H9 (cell line): ENCODE data around the gene TUT7. TPM values are rescaled to one million over a fixed set of nuclear protein-coding genes. Genes with fewer than 3 reads are reported as not detected.

Experiments
- DNase-seq: peaks from one replicate; pipeline ENCODE4 v3.0.0-alpha.2; 2017
- H2AFZ ChIP-seq: one replicate; pipeline ENCODE4 v1.6.1; 2013; ENCODE audit warnings: mild to moderate bottlenecking, low read length, control low read depth, moderate library complexity
- H2AK5ac ChIP-seq: 2 replicates; pipeline ENCODE4 v1.6.1; 2013; ENCODE audit warnings: low read length, control low read depth, mixed read lengths; ENCODE audit not compliant: insufficient read length
- H2BK120ac ChIP-seq: one replicate; pipeline ENCODE4 v1.6.1; 2013; ENCODE audit warnings: low read depth, mild to moderate bottlenecking, low read length, control low read depth, inconsistent platforms; ENCODE audit not compliant: poor library complexity, severe bottlenecking
- H2BK12ac ChIP-seq: 2 replicates; pipeline ENCODE4 v1.6.1; 2013; ENCODE audit warnings: low read length, control low read depth, mixed read lengths, low read depth; ENCODE audit not compliant: insufficient read length
- H2BK15ac ChIP-seq: 2 replicates; pipeline ENCODE4 v1.6.1; 2013; ENCODE audit warnings: low read depth, low read length, control low read depth
- H2BK20ac ChIP-seq: one replicate; pipeline ENCODE4 v1.6.1; 2013; ENCODE audit warnings: low read depth, mild to moderate bottlenecking, low read length, control low read depth, inconsistent platforms; ENCODE audit not compliant: poor library complexity, severe bottlenecking
- H2BK5ac ChIP-seq: 2 replicates; pipeline ENCODE4 v1.6.1; 2013; ENCODE audit warnings: low read length, control low read depth, mixed read lengths; ENCODE audit not compliant: insufficient read length
- H3K14ac ChIP-seq: 2 replicates; pipeline ENCODE4 v1.6.1; 2013; ENCODE audit warnings: low read length, control low read depth; ENCODE audit not compliant: insufficient read depth
- H3K18ac ChIP-seq: 2 replicates; pipeline ENCODE4 v1.6.1; 2013; ENCODE audit warnings: low read depth, mild to moderate bottlenecking, mixed read lengths, low read length, control low read depth; ENCODE audit not compliant: insufficient read length
- H3K23ac ChIP-seq: 2 replicates; pipeline ENCODE4 v1.6.1; 2013; ENCODE audit warnings: low read length, control low read depth, mixed read lengths, low read depth; ENCODE audit not compliant: insufficient read length
- H3K23me2 ChIP-seq: 2 replicates; pipeline ENCODE4 v1.6.1; 2013; ENCODE audit warnings: low read depth, mild to moderate bottlenecking, mixed read lengths, low read length, control low read depth; ENCODE audit not compliant: insufficient read length, poor library complexity, severe bottlenecking
- H3K27ac ChIP-seq: 2 replicates; pipeline ENCODE4 v1.5.1; 2013; ENCODE audit warnings: low read length, control low read depth, mixed read lengths, low read depth; ENCODE audit not compliant: insufficient read length
- H3K27me3 ChIP-seq: 2 replicates; pipeline ENCODE4 v1.6.1; 2013; ENCODE audit warnings: low read length, control low read depth, inconsistent platforms; ENCODE audit not compliant: insufficient read depth
- H3K4ac ChIP-seq: 2 replicates; pipeline ENCODE4 v1.6.1; 2013; ENCODE audit warnings: low read depth, mild to moderate bottlenecking, control low read depth, inconsistent platforms, low read length, moderate library complexity
- H3K4me1 ChIP-seq: 2 replicates; pipeline ENCODE4 v1.6.1; 2013; ENCODE audit warnings: low read length, control low read depth, inconsistent platforms; ENCODE audit not compliant: insufficient read depth
- H3K4me2 ChIP-seq: 2 replicates; pipeline ENCODE4 v1.6.1; 2013; ENCODE audit warnings: low read length, control low read depth, mixed read lengths; ENCODE audit not compliant: insufficient read length, insufficient read depth
- H3K56ac ChIP-seq: 2 replicates; pipeline ENCODE4 v1.6.1; 2013; ENCODE audit warnings: low read depth, mild to moderate bottlenecking, mixed read lengths, low read length, control low read depth; ENCODE audit not compliant: insufficient read length
- H3K79me1 ChIP-seq: 2 replicates; pipeline ENCODE4 v1.6.1; 2013; ENCODE audit warnings: low read depth, mild to moderate bottlenecking, moderate library complexity, low read length, control low read depth, inconsistent platforms; ENCODE audit not compliant: insufficient read depth, poor library complexity, severe bottlenecking
- H3K79me2 ChIP-seq: 2 replicates; pipeline ENCODE4 v1.6.1; 2013; ENCODE audit warnings: low read length, control low read depth, inconsistent platforms; ENCODE audit not compliant: insufficient read depth
- H3K9ac ChIP-seq: 2 replicates; pipeline ENCODE4 v1.6.1; 2013; ENCODE audit warnings: low read length, control low read depth, mixed read lengths; ENCODE audit not compliant: insufficient read length; ENCODE audit errors: extremely low read depth
- H3K9me3 ChIP-seq: one replicate; pipeline ENCODE4 v1.6.1; 2013; ENCODE audit warnings: low read depth, low read length, inconsistent platforms; ENCODE audit not compliant: control insufficient read depth
- H3T11ph ChIP-seq: one replicate; pipeline ENCODE4 v1.6.1; 2013; ENCODE audit warnings: mild to moderate bottlenecking, low read length, control low read depth, inconsistent platforms
- H4K20me1 ChIP-seq: one replicate; pipeline ENCODE4 v1.6.1; 2013; ENCODE audit not compliant: control insufficient read depth, insufficient read length, insufficient read depth
- H4K5ac ChIP-seq: 2 replicates; pipeline ENCODE4 v1.6.1; 2013; ENCODE audit warnings: low read depth, mild to moderate bottlenecking, mixed read lengths, low read length, control low read depth; ENCODE audit not compliant: insufficient read length
- H4K8ac ChIP-seq: replicated peaks from 2 replicates; pipeline ENCODE4 v1.6.1; 2013; ENCODE audit warnings: low read length, control low read depth, mixed read lengths, low read depth; ENCODE audit not compliant: insufficient read length
- H4K91ac ChIP-seq: 2 replicates; pipeline ENCODE4 v1.6.1; 2013; ENCODE audit warnings: low read depth, mild to moderate bottlenecking, moderate library complexity, mixed read lengths, low read length, control low read depth; ENCODE audit not compliant: insufficient read length
- H3K27ac Mint-ChIP-seq, 3 experiments: 2 replicates in 2 of 3; 3 replicates in 1 of 3; pipeline ENCODE4 v1.8.0; 2020 to 2021; ENCODE audit warnings: mixed read lengths in 3 of 3, mild to moderate bottlenecking in 1 of 3, moderate library complexity in 1 of 3
- H3K27me3 Mint-ChIP-seq: 2 replicates; pipeline ENCODE4 v1.8.0; 2021; ENCODE audit warnings: low read depth, mild to moderate bottlenecking, moderate library complexity, mixed read lengths
- H3K36me3 Mint-ChIP-seq, 3 experiments: 2 replicates in 2 of 3; 3 replicates in 1 of 3; pipeline ENCODE4 v1.8.0; 2020 to 2021; ENCODE audit warnings: low read depth in 3 of 3, mixed read lengths in 3 of 3; ENCODE audit not compliant: insufficient read depth in 1 of 3
- H3K4me1 Mint-ChIP-seq, 2 experiments: 2 replicates each; pipeline ENCODE4 v1.8.0; 2020; ENCODE audit warnings: mixed read lengths in 2 of 2
- H3K4me3 Mint-ChIP-seq, 2 experiments: 2 replicates in 1 of 2; 3 replicates in 1 of 2; pipeline ENCODE4 v1.8.0; 2020 to 2021; ENCODE audit warnings: mild to moderate bottlenecking in 2 of 2, mixed read lengths in 2 of 2, moderate library complexity in 1 of 2
- H3K9me3 Mint-ChIP-seq, 2 experiments: 2 replicates in 1 of 2; 3 replicates in 1 of 2; pipeline ENCODE4 v1.8.0; 2020; ENCODE audit warnings: mild to moderate bottlenecking in 2 of 2, mixed read lengths in 2 of 2, moderate library complexity in 1 of 2
- CTCF ChIP-seq: fragments of 200-600 bp; sonication (generic); conservative IDR thresholded peaks from 3 replicates; pipeline ENCODE4 v1.8.0; 2021; ENCODE audit warnings: antibody characterized with exemption, mild to moderate bottlenecking
- WGBS: extraction: QIAGEN DNeasy Blood & Tissue Kit; methylation state at CpG from one replicate; pipeline ENCODE4 v1.1.7; 2013; ENCODE audit warnings: missing lambda C conversion rate, low lambda C conversion rate, mixed read lengths; ENCODE audit not compliant: insufficient read length; ENCODE audit errors: extremely low coverage; 5-methylcytosine and 5-hydroxymethylcytosine counted together
- total RNA-seq: library from RNA; stranded (reverse); gene quantifications from 2 replicates; pipeline ENCODE4 v1.2.1, GENCODE V29; 2021

TUT7 gene
- total RNA-seq, 1 experiment from 2014 or later, result 23.1 TPM

- Mint-ChIP-seq H3K36me3 (peaks cover 17 to 68% (median 55%) of the 10 kb centered on the region in 3 experiments), H3K27ac (peak overlapping the region; percentile 76 to 96 (median 79))
- no CpG with 5 or more reads among the region's 4 CpGs for WGBS
These were observed 50.8 kb downstream of the TUT7 start for GRCh38 chr9:86303316-86303975.

More at GRCh38 chr9:86303316-86303975, 50.8 kb downstream of the TUT7 start:
- no peak overlapping the region for H3T11ph ChIP-seq
- H3K4me1 ChIP-seq, result no peaks in the 10 kb centered on the region; the same call in 1 of the 2 replicates
- H4K5ac ChIP-seq, result no peak overlapping the region
- no peak overlapping the region for H3K4me2 ChIP-seq
- no peaks in the 10 kb centered on the region for H3K79me2 ChIP-seq
- no peak for DNase-seq
- no peak overlapping the region for H2BK20ac ChIP-seq
- H3K27ac ChIP-seq, result peak overlapping the region; percentile 83
- H2BK12ac ChIP-seq, result no peak overlapping the region
- Mint-ChIP-seq H3K4me1 (peaks cover 21 to 23% of the 10 kb centered on the region in 2 experiments), H3K27me3 (no peaks in the 10 kb centered on the region), H3K4me3 (no peak overlapping the region), H3K9me3 (no peaks in the 10 kb centered on the region)
- H3K14ac ChIP-seq, result no peak overlapping the region
- H2BK120ac ChIP-seq, result no peak overlapping the region
- no peak overlapping the region for H2BK15ac ChIP-seq
- no peak overlapping the region for H2BK5ac ChIP-seq
- no peak overlapping the region for H3K23ac ChIP-seq
- no peak overlapping the region for H3K18ac ChIP-seq
- H3K9me3 ChIP-seq, result no peaks in the 10 kb centered on the region
- H2AK5ac ChIP-seq, result no peak overlapping the region
- no peaks in the 10 kb centered on the region for H3K27me3 ChIP-seq
- no peaks in the 10 kb centered on the region for H4K20me1 ChIP-seq
- no peak for TF ChIP-seq CTCF
- no peak overlapping the region for H4K91ac ChIP-seq
- H3K56ac ChIP-seq, result no peak overlapping the region
- no peak overlapping the region for H3K4ac ChIP-seq
- H4K8ac ChIP-seq, result no peak overlapping the region
- no peak overlapping the region for H3K9ac ChIP-seq
- no peaks in the 10 kb centered on the region for H3K23me2 ChIP-seq
- H3K79me1 ChIP-seq, result no peaks in the 10 kb centered on the region
- H2AFZ ChIP-seq, result no peak overlapping the region
